GM12865 (cell line): ENCODE data around the gene ADAMTS4.

ENCODE experiments used
- DNase-seq: peaks from one replicate; pipeline ENCODE4 v3.0.0; 2010; ENCODE audit warnings: low read depth
- H3K4me3 ChIP-seq: 2 replicates; pipeline ENCODE4 v1.5.1; 2011; ENCODE audit warnings: mild to moderate bottlenecking, low read depth, low read length, control low read depth
- TF ChIP-seq, protein P1 (sequence below): IDR thresholded peaks from 2 replicates; pipeline ENCODE4 v1.5.1; 2011; ENCODE audit warnings: low read length, control low read depth, low read depth, inconsistent platforms; ENCODE audit not compliant: insufficient read depth; ENCODE audit errors: missing control alignments

The ADAMTS4 gene

DNA sequence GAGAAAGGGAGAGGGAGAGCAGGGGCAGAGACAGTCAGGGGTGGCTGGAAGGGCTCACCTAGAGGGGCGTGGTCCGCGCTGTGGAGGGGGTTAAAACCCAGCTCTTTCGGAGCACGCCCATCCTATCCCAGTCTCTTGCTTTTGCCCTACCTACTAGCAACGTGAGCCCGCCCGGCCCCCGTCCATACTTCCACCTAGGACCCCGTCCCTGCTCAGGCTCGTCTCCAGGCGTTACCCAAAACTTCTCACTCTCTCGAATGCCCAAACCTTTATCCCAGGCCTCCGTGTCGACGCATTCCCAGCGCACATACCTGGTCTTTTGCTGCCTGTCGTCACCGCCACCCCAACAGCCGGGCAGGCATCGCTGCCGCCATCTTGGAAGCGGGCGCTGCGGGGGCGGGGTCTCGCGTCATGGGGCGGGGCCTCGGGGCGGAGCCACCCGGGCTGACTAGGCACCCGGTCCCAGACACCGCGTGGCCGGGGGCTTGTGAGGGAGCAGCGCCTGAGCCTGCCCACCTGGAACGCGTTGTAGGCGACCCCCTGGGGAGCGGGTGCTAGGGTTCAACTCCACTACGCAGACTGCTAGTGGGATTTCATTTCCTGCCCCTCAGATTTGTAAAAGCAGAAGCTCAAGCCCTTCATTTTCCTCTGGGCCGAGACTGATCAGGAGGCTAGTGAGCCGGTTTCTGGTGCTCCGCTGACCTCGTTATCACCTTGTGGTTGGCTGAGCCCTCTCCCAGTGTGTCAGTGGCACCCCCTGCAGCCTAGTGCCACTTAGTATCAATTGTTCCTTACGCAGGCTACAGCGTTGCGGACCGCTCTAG lies 21.5 kb downstream of the ADAMTS4 start, which contains the start of gene B4GALT3:
Gene B4GALT3 (minus strand): TSS at position 396 of the 824 bp plus-strand sequence. CDS start 1,447 bp downstream, outside the sequence.
- peak within 1 kb of the TSS; percentile 74 for H3K4me3 ChIP-seq
- TF ChIP-seq, protein P1, sequence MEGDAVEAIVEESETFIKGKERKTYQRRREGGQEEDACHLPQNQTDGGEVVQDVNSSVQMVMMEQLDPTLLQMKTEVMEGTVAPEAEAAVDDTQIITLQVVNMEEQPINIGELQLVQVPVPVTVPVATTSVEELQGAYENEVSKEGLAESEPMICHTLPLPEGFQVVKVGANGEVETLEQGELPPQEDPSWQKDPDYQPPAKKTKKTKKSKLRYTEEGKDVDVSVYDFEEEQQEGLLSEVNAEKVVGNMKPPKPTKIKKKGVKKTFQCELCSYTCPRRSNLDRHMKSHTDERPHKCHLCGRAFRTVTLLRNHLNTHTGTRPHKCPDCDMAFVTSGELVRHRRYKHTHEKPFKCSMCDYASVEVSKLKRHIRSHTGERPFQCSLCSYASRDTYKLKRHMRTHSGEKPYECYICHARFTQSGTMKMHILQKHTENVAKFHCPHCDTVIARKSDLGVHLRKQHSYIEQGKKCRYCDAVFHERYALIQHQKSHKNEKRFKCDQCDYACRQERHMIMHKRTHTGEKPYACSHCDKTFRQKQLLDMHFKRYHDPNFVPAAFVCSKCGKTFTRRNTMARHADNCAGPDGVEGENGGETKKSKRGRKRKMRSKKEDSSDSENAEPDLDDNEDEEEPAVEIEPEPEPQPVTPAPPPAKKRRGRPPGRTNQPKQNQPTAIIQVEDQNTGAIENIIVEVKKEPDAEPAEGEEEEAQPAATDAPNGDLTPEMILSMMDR, result no peak
- peak; percentile 90 for DNase-seq

- H3K4me3 ChIP-seq, result peak overlapping the region; percentile 74
- TF ChIP-seq, protein P1, result no peak
- no peak for DNase-seq
These were observed 22.3 kb downstream of the ADAMTS4 start for GRCh38 chr1:161176468-161177111.

DNA sequence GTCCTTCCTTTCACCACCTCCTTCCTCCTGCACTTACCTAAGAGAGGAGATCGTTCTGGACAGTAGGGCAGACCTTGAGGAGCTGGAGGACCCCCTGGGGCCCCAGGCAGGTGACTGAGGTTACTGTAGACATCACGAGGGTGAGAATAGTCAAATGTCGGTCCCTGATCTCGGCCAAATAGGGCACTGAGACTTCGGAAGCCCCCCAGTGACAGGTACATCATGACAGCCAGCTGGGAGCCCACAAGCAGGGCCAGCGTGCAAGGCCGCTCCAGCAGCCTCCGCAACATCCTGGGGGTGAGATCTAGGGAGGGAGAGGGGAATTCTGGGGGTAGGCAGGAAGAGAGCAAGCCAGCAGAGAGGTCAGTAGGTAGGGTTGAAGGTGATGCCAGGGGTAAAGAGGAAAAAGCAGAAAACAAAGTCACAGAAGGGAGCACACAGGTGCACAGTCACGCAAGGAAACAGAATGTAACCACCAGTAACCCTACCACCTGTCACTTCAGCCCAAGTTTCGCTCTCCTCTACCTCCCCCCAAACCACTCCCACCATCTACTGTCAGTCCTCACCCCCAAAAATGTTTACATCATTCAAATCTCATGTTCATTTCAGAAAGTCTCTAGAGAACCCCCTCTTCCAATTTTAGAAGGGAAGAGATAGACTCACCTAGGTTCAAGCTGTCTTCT lies 22.9 kb downstream of the ADAMTS4 start:
- peak; percentile 69 for DNase-seq
- peak overlapping the region; percentile 74 for H3K4me3 ChIP-seq
- TF ChIP-seq, protein P1, result no peak

DNA sequence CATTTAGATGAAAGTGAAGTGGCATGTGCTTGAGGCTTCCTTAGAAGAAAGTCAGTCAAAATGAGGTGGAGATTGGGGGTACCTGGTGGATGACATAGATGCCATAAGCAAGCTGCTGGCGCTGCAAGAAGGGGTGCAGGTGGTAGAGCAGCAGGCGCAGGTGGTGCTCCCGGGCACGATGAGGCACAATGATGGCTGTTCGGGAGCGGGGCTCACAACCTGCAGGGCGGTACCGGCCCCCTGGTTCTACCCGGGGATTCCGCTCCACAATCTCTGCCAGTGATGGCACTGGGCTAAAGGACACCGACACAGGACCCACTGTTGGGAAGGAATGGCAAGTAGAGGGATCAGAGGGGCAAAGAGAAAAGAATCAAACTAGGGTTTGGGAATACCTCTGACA lies 23.9 kb downstream of the ADAMTS4 start:
- no peak for DNase-seq
- no peak overlapping the region for H3K4me3 ChIP-seq
- TF ChIP-seq, protein P1, result no peak

- TF ChIP-seq, protein P1, result no peak
- no peak for DNase-seq
- no peak overlapping the region for H3K4me3 ChIP-seq
These were observed 25.1 kb downstream of the ADAMTS4 start for GRCh38 chr1:161173711-161174110.

DNA sequence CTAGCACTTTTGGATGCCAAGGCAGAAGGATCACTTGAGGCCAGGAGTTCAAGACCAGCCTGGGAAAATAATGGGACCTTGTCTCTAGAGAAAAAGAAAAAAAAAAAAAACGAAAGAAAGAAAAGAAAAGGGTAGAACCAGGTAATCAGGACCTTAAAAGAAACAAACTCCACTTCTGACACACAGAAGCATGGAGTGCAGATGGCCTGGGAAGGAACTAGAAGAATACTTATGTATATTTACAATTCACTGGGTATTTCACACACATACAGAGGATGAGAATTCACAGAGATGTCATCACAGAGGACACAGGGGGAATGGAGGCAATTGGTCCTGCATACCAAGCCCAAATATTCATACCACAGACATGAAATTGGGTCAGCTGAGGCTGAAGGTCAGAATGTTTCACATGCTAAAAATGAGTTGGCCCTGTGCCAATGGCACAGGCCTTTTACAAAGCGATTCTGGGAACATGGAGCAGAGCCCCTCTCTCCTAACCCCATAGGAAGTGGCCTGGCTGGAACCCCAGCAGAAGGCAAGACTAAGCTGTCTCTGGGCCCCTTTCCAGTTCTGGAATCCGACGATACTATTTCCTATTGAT lies 26.0 kb downstream of the ADAMTS4 start:
- H3K4me3 ChIP-seq, result no peak overlapping the region
- DNase-seq, result no peak
- TF ChIP-seq, protein P1, result no peak
